HepG2 (cell line): ENCODE results near the gene SSPN. TPM values are rescaled to one million over a fixed set of nuclear protein-coding genes. Genes with fewer than 3 reads are reported as not detected.

Experiments
- ARNT2 ChIP-seq: sonication (generic); formaldehyde crosslinking; IDR thresholded peaks from 2 replicates; pipeline ENCODE4 v1.8.0; 2022; ENCODE audit warnings: mild to moderate bottlenecking, low read depth, missing genetic modification reagents, moderate library complexity
- ATRX ChIP-seq: sonication (generic); formaldehyde crosslinking; IDR thresholded peaks from 2 replicates; pipeline ENCODE4 v1.4.0; 2020; ENCODE audit warnings: missing genetic modification reagents, borderline replicate concordance
- CHCHD3 ChIP-seq: sonication (generic); formaldehyde crosslinking; IDR thresholded peaks from 2 replicates; pipeline ENCODE4 v1.8.0; 2022; ENCODE audit warnings: mild to moderate bottlenecking, missing genetic modification reagents, moderate library complexity
- CREB1 ChIP-seq, 2 experiments: fragments of 450-650 bp in 1 of 2; IDR thresholded peaks; 2 replicates each; pipeline ENCODE4 v1.6.1; 2016 to 2017; ENCODE audit warnings: control low read depth in 1 of 2, mild to moderate bottlenecking in 1 of 2, missing compliant biosample characterization in 1 of 2, missing genetic modification characterization in 1 of 2
- DNMT1 ChIP-seq: sonication (generic); formaldehyde crosslinking; IDR thresholded peaks from 2 replicates; pipeline ENCODE4 v1.5.1; 2020; ENCODE audit warnings: mild to moderate bottlenecking, missing genetic modification reagents
- FIP1L1 ChIP-seq: fragments of 200-400 bp; formaldehyde crosslinking; IDR thresholded peaks from 2 replicates; pipeline ENCODE4 v1.6.1; 2018; ENCODE audit warnings: low read depth, mild to moderate bottlenecking, low read length, moderate library complexity, borderline replicate concordance; ENCODE audit not compliant: insufficient read depth
- HINFP ChIP-seq: sonication (generic); formaldehyde crosslinking; IDR thresholded peaks from 2 replicates; pipeline ENCODE4 v1.4.0; 2020; ENCODE audit warnings: low read depth, mild to moderate bottlenecking, missing genetic modification reagents
- HMG20B ChIP-seq: conservative IDR thresholded peaks from 2 replicates; pipeline ENCODE4 v1.6.1; 2016; ENCODE audit warnings: missing genetic modification reagents, missing compliant biosample characterization
- HNRNPK ChIP-seq: fragments of 200-400 bp; formaldehyde crosslinking; IDR thresholded peaks from 2 replicates; pipeline ENCODE4 v1.6.1; 2018; ENCODE audit warnings: low read length, low read depth, moderate library complexity, mild to moderate bottlenecking; ENCODE audit not compliant: poor library complexity, severe bottlenecking
- HNRNPLL ChIP-seq: fragments of 200-400 bp; formaldehyde crosslinking; IDR thresholded peaks from 2 replicates; pipeline ENCODE4 v1.6.1; 2017; ENCODE audit warnings: mild to moderate bottlenecking, low read depth, low read length; ENCODE audit not compliant: poor library complexity, severe bottlenecking
- POLR2AphosphoS5 ChIP-seq: IDR thresholded peaks from 2 replicates; pipeline ENCODE4 v1.6.1; 2012; ENCODE audit warnings: low read depth, low read length
- RNF2 ChIP-seq: fragments of 450-650 bp; conservative IDR thresholded peaks from 2 replicates; pipeline ENCODE4 v1.6.1; 2016; ENCODE audit warnings: low read depth
- SRSF9 ChIP-seq: fragments of 200-400 bp; formaldehyde crosslinking; IDR thresholded peaks from 2 replicates; pipeline ENCODE4 v1.6.1; 2018; ENCODE audit warnings: borderline replicate concordance, mild to moderate bottlenecking, low read depth, low read length; ENCODE audit not compliant: insufficient read depth, poor library complexity, severe bottlenecking
- ZNF350 ChIP-seq: sonication (generic); formaldehyde crosslinking; IDR thresholded peaks from 2 replicates; pipeline ENCODE4 v1.4.0; 2020; ENCODE audit warnings: mild to moderate bottlenecking, low read depth, missing genetic modification reagents, borderline replicate concordance
- ZNF431 ChIP-seq: sonication (generic); formaldehyde crosslinking; IDR thresholded peaks from 2 replicates; pipeline ENCODE4 v1.9.0; 2022; ENCODE audit warnings: missing genetic modification reagents, low read depth, mild to moderate bottlenecking, borderline replicate concordance
- ZNF446 ChIP-seq: sonication (generic); formaldehyde crosslinking; IDR thresholded peaks from 2 replicates; pipeline ENCODE4 v1.5.0; 2020; ENCODE audit warnings: mild to moderate bottlenecking, missing genetic modification reagents
- ZNF547 ChIP-seq: sonication (generic); formaldehyde crosslinking; IDR thresholded peaks from 2 replicates; pipeline ENCODE4 v1.5.1; 2020; ENCODE audit warnings: mild to moderate bottlenecking, missing genetic modification reagents
- ZNF644 ChIP-seq: IDR thresholded peaks from 2 replicates; pipeline ENCODE4 v1.6.1; 2016; ENCODE audit warnings: low read depth
- ZNF75D ChIP-seq: sonication (generic); formaldehyde crosslinking; IDR thresholded peaks from 2 replicates; pipeline ENCODE4 v1.8.1; 2023; ENCODE audit warnings: missing genetic modification reagents, mild to moderate bottlenecking, borderline replicate concordance
- ZNF781 ChIP-seq: sonication (generic); formaldehyde crosslinking; IDR thresholded peaks from 2 replicates; pipeline ENCODE4 v1.5.1; 2020; ENCODE audit warnings: borderline replicate concordance, mild to moderate bottlenecking, missing genetic modification reagents; ENCODE audit errors: not compliant biosample characterization
- polyA plus RNA-seq, 8 experiments: library from polyadenylated mRNA; depleted of rRNA in 3 of 8; stranded (reverse) in 7 of 8; unstranded in 1 of 8; fragments of >200 nt; fragmentation: Illumina TruSeq in 4 of 8; extraction: Trizol in 4 of 8; gene quantifications; 2 replicates each; pipeline versions ENCODE4 v1.2.1 to v1.2.3, GENCODE V29; 2011 to 2016; ENCODE audit warnings: low read depth in 4 of 8, missing spikeins in 1 of 8, mixed read lengths in 1 of 8; ENCODE audit not compliant: insufficient read depth in 1 of 8
- total RNA-seq, 5 experiments: library from RNA; depleted of rRNA; stranded (reverse); fragments of >200 nt; fragmentation: Illumina TruSeq; extraction: Trizol; gene quantifications; 2 replicates each; pipeline ENCODE4 v1.2.3, GENCODE V29; 2016; ENCODE audit warnings: low read depth in 1 of 5
- TF ChIP-seq, protein P1 (sequence below): IDR thresholded peaks from 2 replicates; pipeline ENCODE4 v1.6.1; 2016; ENCODE audit warnings: low read depth
- TF ChIP-seq, protein P2 (sequence below): sonication (generic); formaldehyde crosslinking; IDR thresholded peaks from 2 replicates; pipeline ENCODE4 v1.5.1; 2020; ENCODE audit warnings: mild to moderate bottlenecking, missing genetic modification reagents, moderate library complexity
- TF ChIP-seq, protein P3 (sequence below): sonication (generic); formaldehyde crosslinking; IDR thresholded peaks from 2 replicates; pipeline ENCODE4 v1.5.0; 2020; ENCODE audit warnings: missing genetic modification reagents

Gene SSPN
- total and polyA plus RNA-seq, 2 of the 13 experiments (the other 11 are each of a cell fraction or from before 2014, with no cell fraction given), result not detected

- TF ChIP-seq HINFP (CRISPR knock-in tag) (0 out of 2 replicates have a peak, but pooled peaks have one; percentile 44), HMG20B (CRISPR knock-in tag) (peak; percentile 76; the same call in 1 of the 2 replicates), RNF2 (peak; percentile 35; the same call in 1 of the 2 replicates), POLR2AphosphoS5 (no peak), ZNF644 (CRISPR knock-in tag) (peak; percentile 76), ZNF547 (CRISPR knock-in tag) (no peak), ZNF350 (CRISPR knock-in tag) (no peak; the same call in 1 of the 2 replicates), ARNT2 (CRISPR knock-in tag) (no peak), ZNF75D (CRISPR knock-in tag) (no peak), DNMT1 (CRISPR knock-in tag) (no peak), FIP1L1 (no peak), SRSF9 (no peak), ZNF446 (no peak), CHCHD3 (CRISPR knock-in tag) (no peak), HNRNPK (no peak), ZNF431 (CRISPR knock-in tag) (no peak; the same call in 1 of the 2 replicates), HNRNPLL (no peak), ZNF781 (CRISPR knock-in tag) (peak; percentile 38), CREB1 (IDR thresholded peaks at IDR 0.05) (no peak), CREB1 (CRISPR knock-in tag; IDR thresholded peaks at IDR 0.05) (0 out of 2 replicates have a peak, but pooled peaks have one; percentile 43), ATRX (CRISPR knock-in tag) (no peak)
- TF ChIP-seq, protein P1, sequence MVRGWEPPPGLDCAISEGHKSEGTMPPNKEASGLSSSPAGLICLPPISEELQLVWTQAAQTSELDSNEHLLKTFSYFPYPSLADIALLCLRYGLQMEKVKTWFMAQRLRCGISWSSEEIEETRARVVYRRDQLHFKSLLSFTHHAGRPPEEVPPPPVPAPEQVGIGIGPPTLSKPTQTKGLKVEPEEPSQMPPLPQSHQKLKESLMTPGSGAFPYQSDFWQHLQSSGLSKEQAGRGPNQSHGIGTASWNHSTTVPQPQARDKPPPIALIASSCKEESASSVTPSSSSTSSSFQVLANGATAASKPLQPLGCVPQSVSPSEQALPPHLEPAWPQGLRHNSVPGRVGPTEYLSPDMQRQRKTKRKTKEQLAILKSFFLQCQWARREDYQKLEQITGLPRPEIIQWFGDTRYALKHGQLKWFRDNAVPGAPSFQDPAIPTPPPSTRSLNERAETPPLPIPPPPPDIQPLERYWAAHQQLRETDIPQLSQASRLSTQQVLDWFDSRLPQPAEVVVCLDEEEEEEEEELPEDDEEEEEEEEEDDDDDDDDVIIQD (CRISPR knock-in tag), result peak; percentile 82; the same call in 1 of the 2 replicates
- TF ChIP-seq, protein P2, sequence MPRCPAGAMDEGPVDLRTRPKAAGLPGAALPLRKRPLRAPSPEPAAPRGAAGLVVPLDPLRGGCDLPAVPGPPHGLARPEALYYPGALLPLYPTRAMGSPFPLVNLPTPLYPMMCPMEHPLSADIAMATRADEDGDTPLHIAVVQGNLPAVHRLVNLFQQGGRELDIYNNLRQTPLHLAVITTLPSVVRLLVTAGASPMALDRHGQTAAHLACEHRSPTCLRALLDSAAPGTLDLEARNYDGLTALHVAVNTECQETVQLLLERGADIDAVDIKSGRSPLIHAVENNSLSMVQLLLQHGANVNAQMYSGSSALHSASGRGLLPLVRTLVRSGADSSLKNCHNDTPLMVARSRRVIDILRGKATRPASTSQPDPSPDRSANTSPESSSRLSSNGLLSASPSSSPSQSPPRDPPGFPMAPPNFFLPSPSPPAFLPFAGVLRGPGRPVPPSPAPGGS, result no peak
- TF ChIP-seq, protein P3, sequence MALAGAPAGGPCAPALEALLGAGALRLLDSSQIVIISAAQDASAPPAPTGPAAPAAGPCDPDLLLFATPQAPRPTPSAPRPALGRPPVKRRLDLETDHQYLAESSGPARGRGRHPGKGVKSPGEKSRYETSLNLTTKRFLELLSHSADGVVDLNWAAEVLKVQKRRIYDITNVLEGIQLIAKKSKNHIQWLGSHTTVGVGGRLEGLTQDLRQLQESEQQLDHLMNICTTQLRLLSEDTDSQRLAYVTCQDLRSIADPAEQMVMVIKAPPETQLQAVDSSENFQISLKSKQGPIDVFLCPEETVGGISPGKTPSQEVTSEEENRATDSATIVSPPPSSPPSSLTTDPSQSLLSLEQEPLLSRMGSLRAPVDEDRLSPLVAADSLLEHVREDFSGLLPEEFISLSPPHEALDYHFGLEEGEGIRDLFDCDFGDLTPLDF (CRISPR knock-in tag), result no peak
Observed at GRCh38 chr12:26274441-26275312, 79.3 kb downstream of the SSPN start (continued).
